Keratinocyte (primary cell): ENCODE data around the gene TSPAN18. TPM values are rescaled to one million over a fixed set of nuclear protein-coding genes. Genes with fewer than 3 reads are reported as not detected.

Source experiments
- DNase-seq: peaks from one replicate; pipeline ENCODE4 v3.0.0-alpha.2; 2011; ENCODE audit warnings: low read depth, missing footprints, low spot score
- FAIRE-seq: peaks from 2 replicates; lab custom pipeline; 2011; peaks lifted over from hg19 to GRCh38; lab: Jason Lieb, UNC
- H2AFZ ChIP-seq: 2 replicates; pipeline ENCODE4 v1.6.0; 2012; ENCODE audit warnings: low read length, control low read depth, inconsistent platforms; ENCODE audit not compliant: control insufficient read depth
- H3K27ac ChIP-seq: 2 replicates; pipeline ENCODE4 v1.5.1; 2011; ENCODE audit warnings: low read length; ENCODE audit not compliant: control insufficient read depth, insufficient read depth
- H3K27me3 ChIP-seq: 3 replicates; pipeline ENCODE4 v1.6.0; 2011; ENCODE audit warnings: low read length; ENCODE audit not compliant: control insufficient read depth, insufficient read depth; ENCODE audit errors: extremely low read depth
- H3K36me3 ChIP-seq, 2 experiments: 2 replicates in 1 of 2; 3 replicates in 1 of 2; pipeline ENCODE4 v1.5.1; 2011; ENCODE audit warnings: low read length in 2 of 2, mild to moderate bottlenecking in 1 of 2; ENCODE audit not compliant: control insufficient read depth in 2 of 2, insufficient read depth in 2 of 2; ENCODE audit errors: extremely low read depth in 1 of 2
- H3K4me1 ChIP-seq: 3 replicates; pipeline ENCODE4 v1.5.1; 2011; ENCODE audit warnings: low read length; ENCODE audit not compliant: control insufficient read depth, insufficient read depth; ENCODE audit errors: extremely low read depth
- H3K4me2 ChIP-seq: 3 replicates; pipeline ENCODE4 v1.6.0; 2011; ENCODE audit warnings: low read depth, low read length; ENCODE audit not compliant: control insufficient read depth, insufficient read depth; ENCODE audit errors: extremely low read depth
- H3K4me3 ChIP-seq, 3 experiments: fragments of 200-600 bp in 1 of 3; sonication (generic) in 1 of 3; 2 replicates in 2 of 3; 3 replicates in 1 of 3; pipeline ENCODE4 v1.5.1; 2011 to 2016; ENCODE audit warnings: low read length in 3 of 3, mild to moderate bottlenecking in 3 of 3, control low read depth in 2 of 3, inconsistent platforms in 1 of 3, low read depth in 1 of 3, mixed read lengths in 1 of 3, mixed run types in 1 of 3, moderate library complexity in 1 of 3; ENCODE audit not compliant: control insufficient read depth in 2 of 3, insufficient read depth in 2 of 3; ENCODE audit errors: extremely low read depth in 1 of 3
- H3K79me2 ChIP-seq: 2 replicates; pipeline ENCODE4 v1.6.0; 2012; ENCODE audit warnings: low read length; ENCODE audit not compliant: control insufficient read depth, insufficient read depth
- H3K9ac ChIP-seq: 3 replicates; pipeline ENCODE4 v1.6.0; 2011; ENCODE audit warnings: low read length; ENCODE audit not compliant: control insufficient read depth, insufficient read depth; ENCODE audit errors: extremely low read depth
- H3K9me1 ChIP-seq: 3 replicates; pipeline ENCODE4 v1.6.0; 2011; ENCODE audit warnings: low read length; ENCODE audit not compliant: control insufficient read depth, insufficient read depth; ENCODE audit errors: extremely low read depth
- H3K9me3 ChIP-seq: 2 replicates; pipeline ENCODE4 v1.5.1; 2012; ENCODE audit warnings: low read depth, low read length; ENCODE audit not compliant: control insufficient read depth
- H4K20me1 ChIP-seq: 3 replicates; pipeline ENCODE4 v1.6.0; 2011; ENCODE audit warnings: low read length; ENCODE audit not compliant: control insufficient read depth, insufficient read depth; ENCODE audit errors: extremely low read depth
- EZH2 ChIP-seq: IDR thresholded peaks from one replicate; pipeline ENCODE4 v1.6.1; 2012; ENCODE audit warnings: inconsistent platforms, mild to moderate bottlenecking, low read length, moderate library complexity
- dilution Hi-C: fragments of 300-500 bp; cut with MboI; formaldehyde crosslinking; loops from one replicate; pipeline ENCODE4 v1.7.0; 2020; ENCODE audit warnings: low sequenced_read_pairs; ENCODE audit not compliant: extremely low pct_ligation_motif_present
- polyA plus RNA-seq, 5 experiments: library from polyadenylated mRNA; depleted of rRNA in 3 of 5; stranded (reverse) in 3 of 5; stranded (forward) in 1 of 5; unstranded in 1 of 5; fragments of >200 nt; gene quantifications; 1 replicate in 1 of 5; 2 replicates in 3 of 5; 3 replicates in 1 of 5; pipeline versions ENCODE4 v1.2.1 to v1.2.3, GENCODE V29; 2011 to 2012; ENCODE audit warnings: missing spikeins in 2 of 5, low read depth in 1 of 5, low replicate concordance in 1 of 5
- TF ChIP-seq, protein P1 (sequence below), 3 experiments: IDR thresholded peaks in 1 of 3; conservative IDR thresholded peaks in 1 of 3; optimal IDR thresholded peaks in 1 of 3; 2 replicates in 2 of 3; 3 replicates in 1 of 3; pipeline versions ENCODE3 to v1.5.1; 2011; ENCODE audit warnings: low read length in 3 of 3, mild to moderate bottlenecking in 3 of 3, moderate library complexity in 2 of 3, control low read depth in 1 of 3, inconsistent platforms in 1 of 3; ENCODE audit not compliant: insufficient read depth in 2 of 3; ENCODE audit errors: extremely low read depth in 1 of 3

The TSPAN18 gene
- polyA plus RNA-seq, 1 donor (not counting 4 experiments of a cell fraction or from before 2014, with no cell fraction given), result not detected

GRCh38 chr11:44928816-44929215 is 202.1 kb downstream of the TSPAN18 start:
- DNase-seq (no peak), FAIRE-seq (no peak)
- H3K9me3 ChIP-seq, result no peaks in the 10 kb centered on the region
- no peak overlapping the region for H3K4me2 ChIP-seq
- H3K79me2 ChIP-seq, result no peaks in the 10 kb centered on the region
- peaks cover 4% of the 10 kb centered on the region for H3K4me1 ChIP-seq
- H3K4me3 ChIP-seq, result no peak overlapping the region
- TF ChIP-seq, protein P1, sequence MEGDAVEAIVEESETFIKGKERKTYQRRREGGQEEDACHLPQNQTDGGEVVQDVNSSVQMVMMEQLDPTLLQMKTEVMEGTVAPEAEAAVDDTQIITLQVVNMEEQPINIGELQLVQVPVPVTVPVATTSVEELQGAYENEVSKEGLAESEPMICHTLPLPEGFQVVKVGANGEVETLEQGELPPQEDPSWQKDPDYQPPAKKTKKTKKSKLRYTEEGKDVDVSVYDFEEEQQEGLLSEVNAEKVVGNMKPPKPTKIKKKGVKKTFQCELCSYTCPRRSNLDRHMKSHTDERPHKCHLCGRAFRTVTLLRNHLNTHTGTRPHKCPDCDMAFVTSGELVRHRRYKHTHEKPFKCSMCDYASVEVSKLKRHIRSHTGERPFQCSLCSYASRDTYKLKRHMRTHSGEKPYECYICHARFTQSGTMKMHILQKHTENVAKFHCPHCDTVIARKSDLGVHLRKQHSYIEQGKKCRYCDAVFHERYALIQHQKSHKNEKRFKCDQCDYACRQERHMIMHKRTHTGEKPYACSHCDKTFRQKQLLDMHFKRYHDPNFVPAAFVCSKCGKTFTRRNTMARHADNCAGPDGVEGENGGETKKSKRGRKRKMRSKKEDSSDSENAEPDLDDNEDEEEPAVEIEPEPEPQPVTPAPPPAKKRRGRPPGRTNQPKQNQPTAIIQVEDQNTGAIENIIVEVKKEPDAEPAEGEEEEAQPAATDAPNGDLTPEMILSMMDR (optimal IDR thresholded peaks at IDR 0.05 in 1 of 3, IDR thresholded peaks at IDR 0.05 in 1 of 3, conservative IDR thresholded peaks at IDR 0.05 in 1 of 3; ENCODE audit: extremely low read depth in 1 of 3, insufficient read depth in 2 of 3, low read length in 3 of 3), result no peak
- no peak for TF ChIP-seq EZH2
- H3K27ac ChIP-seq, result no peak overlapping the region
- H2AFZ ChIP-seq, result no peak overlapping the region
- dilution Hi-C loops, result loop anchor here (25.0 kb wide), 1 partner anchor 408 kb away; no protein-coding TSS in a partner anchor
- no peaks in the 10 kb centered on the region for H3K9me1 ChIP-seq
- no peak overlapping the region for H3K9ac ChIP-seq
- H4K20me1 ChIP-seq, result peaks cover 9% of the 10 kb centered on the region
- H3K36me3 ChIP-seq, result peaks cover under 1 to 3% of the 10 kb centered on the region in 2 experiments
- H3K27me3 ChIP-seq, result peaks cover 11% of the 10 kb centered on the region

DNA sequence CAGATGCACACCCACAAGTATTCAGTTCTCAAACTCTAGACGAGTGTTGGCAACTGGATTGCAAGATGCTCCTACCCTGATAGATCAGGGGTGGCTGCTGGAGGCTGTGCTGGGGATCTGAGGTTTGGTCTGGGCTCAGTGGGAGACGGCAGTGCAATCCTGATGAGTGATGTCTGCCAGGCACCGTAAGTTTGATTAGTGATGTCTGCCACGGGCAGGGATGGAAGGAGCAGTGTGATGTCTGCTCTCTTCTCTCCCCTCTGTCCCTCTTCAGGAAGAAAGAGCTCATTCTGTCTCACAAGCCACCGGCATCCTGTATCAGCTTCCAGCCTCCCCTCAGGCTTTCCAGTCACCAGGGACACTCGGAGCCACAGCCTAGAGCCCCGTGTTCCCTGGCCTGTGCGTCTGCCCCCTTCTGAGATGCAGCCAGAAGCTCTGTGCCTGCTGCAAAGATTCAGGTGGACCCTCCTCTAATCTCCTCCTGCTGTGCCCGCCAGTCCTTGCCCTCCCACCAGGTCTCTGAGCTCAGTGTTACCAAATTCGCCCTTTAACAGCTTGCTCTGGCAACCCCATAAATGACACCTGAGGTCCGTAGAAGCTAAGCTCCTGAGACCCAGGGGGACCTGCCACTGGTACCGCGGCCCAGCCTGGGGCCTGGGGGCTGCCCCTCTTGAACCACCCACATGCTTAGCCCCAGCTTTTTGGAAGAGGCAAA is 204.0 kb downstream of the TSPAN18 start:
- Histone ChIP-seq H3K79me2 (no peaks in the 10 kb centered on the region), H2AFZ (no peak overlapping the region), H3K9me1 (no peaks in the 10 kb centered on the region), H3K4me3 (no peak overlapping the region), H4K20me1 (peaks cover 6% of the 10 kb centered on the region), H3K9me3 (no peaks in the 10 kb centered on the region), H3K36me3 (peaks cover 3 to 6% of the 10 kb centered on the region in 2 experiments), H3K27ac (no peak overlapping the region), H3K9ac (no peak overlapping the region), H3K4me2 (no peak overlapping the region), H3K27me3 (peaks cover 4% of the 10 kb centered on the region), H3K4me1 (peaks cover 4% of the 10 kb centered on the region)
- no peak for DNase-seq
- no peak for TF ChIP-seq EZH2
- TF ChIP-seq, protein P1 (optimal IDR thresholded peaks at IDR 0.05 in 1 of 3, IDR thresholded peaks at IDR 0.05 in 1 of 3, conservative IDR thresholded peaks at IDR 0.05 in 1 of 3; ENCODE audit: extremely low read depth in 1 of 3, insufficient read depth in 2 of 3, low read length in 3 of 3), result no peak
- no peak for FAIRE-seq
- dilution Hi-C loops, result loop anchor here (25.0 kb wide), 1 partner anchor 407 kb away; no protein-coding TSS in a partner anchor
